ENCODE data around the gene AP1M1.

AP1M1 gene

DNA sequence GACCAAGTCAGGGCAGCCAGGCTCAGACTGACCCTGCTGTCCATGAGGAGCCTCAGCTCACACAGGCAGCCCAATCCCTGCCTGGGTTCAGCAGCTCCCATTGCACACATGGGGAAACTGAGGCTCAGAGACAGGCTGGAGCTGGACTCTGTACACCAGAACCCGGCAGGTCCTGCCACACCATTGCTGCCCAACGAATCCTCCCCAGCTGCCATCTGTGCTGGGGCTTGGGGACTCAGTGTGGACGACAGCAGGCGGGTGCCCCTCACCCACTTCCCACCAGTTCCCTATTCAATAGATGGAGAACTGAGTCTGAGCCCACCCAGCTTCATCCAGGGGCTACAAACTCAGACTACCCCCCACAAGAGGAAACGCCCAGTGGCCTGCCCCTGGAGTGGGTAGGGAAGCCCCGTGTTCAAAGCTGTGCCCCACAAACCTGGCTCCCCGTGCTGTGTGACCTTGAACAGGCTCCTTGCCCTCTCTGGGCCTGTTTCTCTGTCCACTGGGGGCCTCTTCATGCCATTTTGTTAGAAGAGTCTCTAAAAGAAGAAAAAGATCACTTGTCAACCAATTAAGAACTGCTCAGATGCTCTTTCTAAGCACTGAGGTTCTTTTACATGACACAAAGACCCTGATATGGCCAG lies 50.8 kb downstream of the AP1M1 start:
- H3K9ac ChIP-seq (ENCODE audit: low read depth in 1 of 2, low read length in 2 of 2): no peak overlapping the region
- peaks cover 0 to 6% of the 10 kb centered on the region in 2 donors for H3K4me1 ChIP-seq (ENCODE audit: control insufficient read depth in 2 of 2, insufficient read depth in 2 of 2, low read length in 2 of 2)
- H3K9me3 ChIP-seq (ENCODE audit: control insufficient read depth in 2 of 2, low read length in 2 of 2): no peaks in the 10 kb centered on the region
- H3K4me3 ChIP-seq (ENCODE audit: low read length in 2 of 2): no peak overlapping the region
- no peaks in the 10 kb centered on the region for H3K27me3 ChIP-seq (ENCODE audit: control insufficient read depth in 2 of 2, insufficient read depth in 2 of 2, low read length in 2 of 2)
- no peak overlapping the region for H3K27ac ChIP-seq (ENCODE audit: low read depth in 2 of 2, low read length in 2 of 2)
- no peaks in the 10 kb centered on the region for H3K36me3 ChIP-seq (ENCODE audit: control insufficient read depth in 2 of 2, insufficient read depth in 2 of 2, low read length in 2 of 2)

GRCh38 chr19:16249826-16250404 lies 52.2 kb downstream of the AP1M1 start:
- no peak overlapping the region for H3K9ac ChIP-seq (ENCODE audit: low read depth in 1 of 2, low read length in 2 of 2)
- H3K27me3 ChIP-seq (ENCODE audit: control insufficient read depth in 2 of 2, insufficient read depth in 2 of 2, low read length in 2 of 2): no peaks in the 10 kb centered on the region
- no peaks in the 10 kb centered on the region for H3K36me3 ChIP-seq (ENCODE audit: control insufficient read depth in 2 of 2, insufficient read depth in 2 of 2, low read length in 2 of 2)
- no peaks in the 10 kb centered on the region for H3K9me3 ChIP-seq (ENCODE audit: control insufficient read depth in 2 of 2, low read length in 2 of 2)
- H3K27ac ChIP-seq (ENCODE audit: low read depth in 2 of 2, low read length in 2 of 2): no peak overlapping the region
- no peak overlapping the region for H3K4me3 ChIP-seq (ENCODE audit: low read length in 2 of 2)
- peaks cover 2 to 8% of the 10 kb centered on the region in 2 donors for H3K4me1 ChIP-seq (ENCODE audit: control insufficient read depth in 2 of 2, insufficient read depth in 2 of 2, low read length in 2 of 2)

GRCh38 chr19:16252459-16253205 lies 54.9 kb downstream of the AP1M1 start:
- no peaks in the 10 kb centered on the region for H3K36me3 ChIP-seq (ENCODE audit: control insufficient read depth in 2 of 2, insufficient read depth in 2 of 2, low read length in 2 of 2)
- H3K27me3 ChIP-seq (ENCODE audit: control insufficient read depth in 2 of 2, insufficient read depth in 2 of 2, low read length in 2 of 2): no peaks in the 10 kb centered on the region
- H3K4me1 ChIP-seq (ENCODE audit: control insufficient read depth in 2 of 2, insufficient read depth in 2 of 2, low read length in 2 of 2): peaks cover 2 to 8% of the 10 kb centered on the region in 2 donors
- no peak overlapping the region for H3K4me3 ChIP-seq (ENCODE audit: low read length in 2 of 2)
- no peak overlapping the region for H3K9ac ChIP-seq (ENCODE audit: low read depth in 1 of 2, low read length in 2 of 2)
- no peaks in the 10 kb centered on the region for H3K9me3 ChIP-seq (ENCODE audit: control insufficient read depth in 2 of 2, low read length in 2 of 2)
- no peak overlapping the region for H3K27ac ChIP-seq (ENCODE audit: low read depth in 2 of 2, low read length in 2 of 2)

- Histone ChIP-seq H3K27me3 (ENCODE audit: control insufficient read depth in 2 of 2, insufficient read depth in 2 of 2, low read length in 2 of 2) (no peaks in the 10 kb centered on the region), H3K27ac (ENCODE audit: low read depth in 2 of 2, low read length in 2 of 2) (no peak overlapping the region), H3K9me3 (ENCODE audit: control insufficient read depth in 2 of 2, low read length in 2 of 2) (no peaks in the 10 kb centered on the region), H3K4me3 (ENCODE audit: low read length in 2 of 2) (no peak overlapping the region), H3K9ac (ENCODE audit: low read depth in 1 of 2, low read length in 2 of 2) (no peak overlapping the region), H3K36me3 (ENCODE audit: control insufficient read depth in 2 of 2, insufficient read depth in 2 of 2, low read length in 2 of 2) (no peaks in the 10 kb centered on the region), H3K4me1 (ENCODE audit: control insufficient read depth in 2 of 2, insufficient read depth in 2 of 2, low read length in 2 of 2) (peaks cover 6 to 8% of the 10 kb centered on the region in 2 donors)
Observed at GRCh38 chr19:16254851-16255408, 57.2 kb downstream of the AP1M1 start.

DNA sequence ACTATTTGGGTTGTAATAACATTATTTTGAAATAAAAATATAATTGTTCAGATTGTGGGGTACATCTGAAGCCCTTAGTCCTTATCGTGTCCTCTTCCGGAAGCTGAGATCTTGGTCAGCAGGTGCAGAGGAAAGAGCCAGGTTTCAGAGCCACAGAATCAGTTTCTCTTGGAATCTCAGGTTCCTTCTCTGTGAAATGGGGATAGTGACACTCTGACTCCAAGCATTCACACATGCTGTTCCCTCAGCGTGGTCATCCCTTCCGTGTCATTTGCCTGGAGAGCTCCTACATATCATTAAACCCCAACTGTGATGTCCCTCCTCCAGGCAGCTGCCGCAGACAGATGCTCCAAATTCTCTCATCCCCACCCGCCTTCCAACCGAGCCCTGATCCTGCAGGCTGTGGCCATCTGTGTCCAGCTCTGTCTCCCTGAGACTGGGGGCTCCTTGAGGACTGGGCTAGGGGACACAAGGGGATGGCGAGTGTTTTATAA lies 59.8 kb downstream of the AP1M1 start:
- H3K27me3 ChIP-seq (ENCODE audit: control insufficient read depth in 2 of 2, insufficient read depth in 2 of 2, low read length in 2 of 2): peaks cover 0 to 6% of the 10 kb centered on the region in 2 donors
- peaks cover 15 to 16% of the 10 kb centered on the region in 2 donors for H3K4me1 ChIP-seq (ENCODE audit: control insufficient read depth in 2 of 2, insufficient read depth in 2 of 2, low read length in 2 of 2)
- H3K27ac ChIP-seq (ENCODE audit: low read depth in 2 of 2, low read length in 2 of 2): peak overlapping the region in 1 of 2 donors; percentile 23
- no peak overlapping the region for H3K4me3 ChIP-seq (ENCODE audit: low read length in 2 of 2)
- H3K36me3 ChIP-seq (ENCODE audit: control insufficient read depth in 2 of 2, insufficient read depth in 2 of 2, low read length in 2 of 2): no peaks in the 10 kb centered on the region
- H3K9ac ChIP-seq (ENCODE audit: low read depth in 1 of 2, low read length in 2 of 2): no peak overlapping the region
- H3K9me3 ChIP-seq (ENCODE audit: control insufficient read depth in 2 of 2, low read length in 2 of 2): no peaks in the 10 kb centered on the region

GRCh38 chr19:16258440-16258903 lies 60.8 kb downstream of the AP1M1 start:
- Histone ChIP-seq H3K27me3 (ENCODE audit: control insufficient read depth in 2 of 2, insufficient read depth in 2 of 2, low read length in 2 of 2) (peaks cover 1 to 6% of the 10 kb centered on the region in 2 donors), H3K36me3 (ENCODE audit: control insufficient read depth in 2 of 2, insufficient read depth in 2 of 2, low read length in 2 of 2) (no peaks in the 10 kb centered on the region), H3K4me3 (ENCODE audit: low read length in 2 of 2) (no peak overlapping the region), H3K27ac (ENCODE audit: low read depth in 2 of 2, low read length in 2 of 2) (peak overlapping the region; percentile 60 to 64), H3K4me1 (ENCODE audit: control insufficient read depth in 2 of 2, insufficient read depth in 2 of 2, low read length in 2 of 2) (peaks cover 13 to 19% of the 10 kb centered on the region in 2 donors), H3K9ac (ENCODE audit: low read depth in 1 of 2, low read length in 2 of 2) (peak overlapping the region in 1 of 2 donors; percentile 20), H3K9me3 (ENCODE audit: control insufficient read depth in 2 of 2, low read length in 2 of 2) (no peaks in the 10 kb centered on the region)

GRCh38 chr19:16259385-16260159 lies 61.9 kb downstream of the AP1M1 start:
- Histone ChIP-seq H3K36me3 (ENCODE audit: control insufficient read depth in 2 of 2, insufficient read depth in 2 of 2, low read length in 2 of 2) (no peaks in the 10 kb centered on the region), H3K4me3 (ENCODE audit: low read length in 2 of 2) (peak overlapping the region in 1 of 2 donors; percentile 5), H3K4me1 (ENCODE audit: control insufficient read depth in 2 of 2, insufficient read depth in 2 of 2, low read length in 2 of 2) (peaks cover 11 to 17% of the 10 kb centered on the region in 2 donors), H3K27ac (ENCODE audit: low read depth in 2 of 2, low read length in 2 of 2) (peak overlapping the region; percentile 49 to 64), H3K27me3 (ENCODE audit: control insufficient read depth in 2 of 2, insufficient read depth in 2 of 2, low read length in 2 of 2) (peaks cover 3 to 6% of the 10 kb centered on the region in 2 donors), H3K9ac (ENCODE audit: low read depth in 1 of 2, low read length in 2 of 2) (no peak overlapping the region), H3K9me3 (ENCODE audit: control insufficient read depth in 2 of 2, low read length in 2 of 2) (no peaks in the 10 kb centered on the region)

- Histone ChIP-seq H3K9ac (ENCODE audit: low read depth in 1 of 2, low read length in 2 of 2) (no peak overlapping the region), H3K27ac (ENCODE audit: low read depth in 2 of 2, low read length in 2 of 2) (peak overlapping the region; percentile 49 to 64)
Observed at GRCh38 chr19:16260160-16260811, 62.6 kb downstream of the AP1M1 start.

GRCh38 chr19:16260812-16261161 lies 63.1 kb downstream of the AP1M1 start:
- H3K9me3 ChIP-seq (ENCODE audit: control insufficient read depth in 2 of 2, low read length in 2 of 2): no peaks in the 10 kb centered on the region
- peaks cover 11 to 17% of the 10 kb centered on the region in 2 donors for H3K4me1 ChIP-seq (ENCODE audit: control insufficient read depth in 2 of 2, insufficient read depth in 2 of 2, low read length in 2 of 2)
- no peak overlapping the region for H3K9ac ChIP-seq (ENCODE audit: low read depth in 1 of 2, low read length in 2 of 2)
- no peak overlapping the region for H3K27ac ChIP-seq (ENCODE audit: low read depth in 2 of 2, low read length in 2 of 2)
- H3K4me3 ChIP-seq (ENCODE audit: low read length in 2 of 2): no peak overlapping the region
- H3K27me3 ChIP-seq (ENCODE audit: control insufficient read depth in 2 of 2, insufficient read depth in 2 of 2, low read length in 2 of 2): peaks cover 3 to 9% of the 10 kb centered on the region in 2 donors
- no peaks in the 10 kb centered on the region for H3K36me3 ChIP-seq (ENCODE audit: control insufficient read depth in 2 of 2, insufficient read depth in 2 of 2, low read length in 2 of 2)

More at GRCh38 chr19:16260160-16260811, 62.6 kb downstream of the AP1M1 start:
- H3K27me3 ChIP-seq (ENCODE audit: control insufficient read depth in 2 of 2, insufficient read depth in 2 of 2, low read length in 2 of 2): peaks cover 3 to 8% of the 10 kb centered on the region in 2 donors
- no peaks in the 10 kb centered on the region for H3K9me3 ChIP-seq (ENCODE audit: control insufficient read depth in 2 of 2, low read length in 2 of 2)
- H3K36me3 ChIP-seq (ENCODE audit: control insufficient read depth in 2 of 2, insufficient read depth in 2 of 2, low read length in 2 of 2): no peaks in the 10 kb centered on the region
- peaks cover 11 to 17% of the 10 kb centered on the region in 2 donors for H3K4me1 ChIP-seq (ENCODE audit: control insufficient read depth in 2 of 2, insufficient read depth in 2 of 2, low read length in 2 of 2)
- no peak overlapping the region for H3K4me3 ChIP-seq (ENCODE audit: low read length in 2 of 2)
